NCI-H2171 (cell line): ENCODE measurements around the gene DACH1.

Experiments used
- DNase-seq: peaks from one replicate; lab custom pipeline; 2025; lab: John Stamatoyannopoulos, UW

The DACH1 gene

DNA sequence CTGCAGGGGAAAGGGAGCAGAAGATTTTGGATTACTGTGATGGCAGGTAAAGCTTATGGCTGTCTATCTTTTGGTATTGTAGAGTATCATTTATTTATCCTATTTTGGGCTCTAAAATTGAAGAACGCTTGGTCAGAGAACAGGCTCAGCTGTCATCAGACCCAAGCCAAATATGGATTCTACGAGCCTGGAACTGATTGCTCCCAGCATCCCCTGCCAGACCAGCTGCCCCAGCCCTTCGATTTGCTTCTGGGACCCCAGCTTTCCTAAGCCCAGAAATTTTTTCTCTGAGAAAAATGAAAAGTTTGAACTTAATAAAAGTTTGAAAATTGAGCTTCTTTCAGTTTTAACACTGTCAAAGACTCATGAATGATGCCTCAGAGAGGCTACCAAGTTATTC is 472.8 kb downstream of the DACH1 start:
- DNase-seq, result no peak
